HG02798 (cell line): ENCODE data around the gene SUB1.
"Not testable (repeated sequence)": the region's sequence is repeated elsewhere in the genome, so short reads cannot be mapped to it uniquely, and the experiment has no call there.

Experiments
- ATAC-seq: cut with Tn5 transposase; IDR thresholded peaks from one replicate; pipeline ENCODE4 v1.9.1; 2021; ENCODE audit warnings: mild to moderate bottlenecking; ENCODE audit not compliant: unreplicated experiment, poor library complexity

Gene SUB1

DNA sequence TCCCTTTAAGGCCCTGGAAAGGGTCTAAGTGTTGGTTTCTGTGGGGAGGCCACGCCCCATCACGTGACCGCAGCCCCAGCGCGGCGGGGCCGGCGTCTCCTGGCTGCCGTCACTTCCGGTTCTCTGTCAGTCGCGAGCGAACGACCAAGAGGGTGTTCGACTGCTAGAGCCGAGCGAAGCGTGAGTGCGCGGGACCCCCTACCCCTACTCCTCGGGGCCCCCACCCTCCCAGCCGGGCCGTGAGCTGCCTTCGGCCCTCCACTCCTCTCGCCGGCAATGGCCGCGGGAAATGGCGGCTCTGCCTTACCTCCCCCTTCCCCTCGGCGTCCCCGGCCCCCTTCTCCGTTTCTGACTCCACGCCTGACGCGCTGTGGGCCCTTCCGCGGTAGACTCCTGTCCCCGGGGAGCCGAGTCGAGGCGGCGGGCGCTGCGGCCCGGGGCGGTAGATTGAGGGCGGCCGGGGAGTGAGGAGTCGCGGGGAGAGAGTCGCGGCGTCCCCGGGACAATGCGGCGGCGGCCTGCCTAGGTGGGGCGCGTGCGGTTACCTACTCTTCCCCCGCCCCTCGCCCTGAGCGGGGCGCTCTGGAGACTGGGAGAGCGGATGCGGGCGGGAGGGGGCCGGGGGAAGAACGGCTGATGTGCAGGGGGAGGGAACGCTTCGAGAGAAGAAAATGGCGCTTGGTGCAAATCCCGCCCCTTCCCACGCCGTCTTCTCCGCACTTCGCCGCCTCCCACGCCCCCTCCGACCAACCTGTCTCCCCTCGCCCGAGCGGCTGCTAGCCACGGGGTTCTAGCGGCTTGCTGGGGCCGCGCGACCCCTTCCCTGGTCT, at the start of gene SUB1:
Gene SUB1 (plus strand): TSS at position 112 of the 830 bp plus-strand sequence. CDS start 2,956 bp downstream, outside the sequence.
- peak; percentile 67 for ATAC-seq

- ATAC-seq = no peak
These were observed 49.1 kb upstream of the SUB1 start for GRCh38 chr5:32536246-32536645.

DNA sequence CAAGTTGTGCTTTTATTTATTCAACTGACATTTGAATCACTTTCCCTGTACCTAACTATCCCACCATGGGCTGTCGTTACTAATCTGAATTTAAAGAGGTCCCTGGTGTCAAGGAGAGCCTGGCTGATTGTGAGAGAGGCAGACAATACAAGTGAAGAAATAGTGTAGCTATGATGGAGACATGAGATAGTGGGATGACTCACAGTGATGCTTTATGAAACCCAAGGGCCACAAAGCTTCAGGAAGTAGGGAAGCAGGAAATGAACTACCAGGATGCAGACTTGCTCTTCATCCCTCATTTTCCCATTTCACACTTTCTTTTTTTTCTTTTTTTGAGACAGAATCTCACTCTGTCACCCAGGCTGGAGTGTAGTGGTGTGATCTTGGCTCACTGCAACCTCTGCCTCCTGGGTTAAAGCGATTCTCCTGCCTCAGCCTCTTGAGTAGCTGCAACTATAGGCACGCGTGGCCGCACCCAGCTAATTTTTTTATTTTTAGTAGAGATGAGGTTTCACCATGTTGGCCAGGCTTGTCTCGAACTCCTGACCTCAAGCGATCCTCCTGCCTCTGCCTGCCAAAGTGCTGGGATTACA, 47.8 kb upstream of the SUB1 start:
- ATAC-seq = peak; percentile 15

- peak; percentile 81 for ATAC-seq
These were observed 47.3 kb upstream of the SUB1 start for GRCh38 chr5:32538031-32538547.

- ATAC-seq = no peak
These were observed 45.1 kb upstream of the SUB1 start for GRCh38 chr5:32539981-32540845.

DNA sequence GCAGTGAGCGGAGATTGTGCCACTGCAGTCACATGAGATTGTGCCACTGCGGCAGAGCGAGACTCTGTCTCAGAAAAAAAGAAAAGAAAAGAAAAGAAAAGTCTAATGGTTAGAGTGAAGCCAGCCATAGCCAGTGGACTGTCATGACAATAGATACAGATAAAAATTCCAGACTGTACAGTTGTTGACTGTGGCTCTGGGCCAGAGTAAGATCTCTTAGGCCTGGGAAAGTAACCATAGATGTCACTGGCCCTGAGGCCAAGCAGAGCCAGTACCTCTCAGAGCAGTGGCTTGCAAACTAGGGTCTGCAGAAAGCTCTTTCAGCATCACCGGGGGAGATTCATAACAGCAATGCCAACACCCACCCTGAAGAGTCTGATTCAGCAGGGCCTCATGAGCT, 44.1 kb upstream of the SUB1 start:
- no peak for ATAC-seq

DNA sequence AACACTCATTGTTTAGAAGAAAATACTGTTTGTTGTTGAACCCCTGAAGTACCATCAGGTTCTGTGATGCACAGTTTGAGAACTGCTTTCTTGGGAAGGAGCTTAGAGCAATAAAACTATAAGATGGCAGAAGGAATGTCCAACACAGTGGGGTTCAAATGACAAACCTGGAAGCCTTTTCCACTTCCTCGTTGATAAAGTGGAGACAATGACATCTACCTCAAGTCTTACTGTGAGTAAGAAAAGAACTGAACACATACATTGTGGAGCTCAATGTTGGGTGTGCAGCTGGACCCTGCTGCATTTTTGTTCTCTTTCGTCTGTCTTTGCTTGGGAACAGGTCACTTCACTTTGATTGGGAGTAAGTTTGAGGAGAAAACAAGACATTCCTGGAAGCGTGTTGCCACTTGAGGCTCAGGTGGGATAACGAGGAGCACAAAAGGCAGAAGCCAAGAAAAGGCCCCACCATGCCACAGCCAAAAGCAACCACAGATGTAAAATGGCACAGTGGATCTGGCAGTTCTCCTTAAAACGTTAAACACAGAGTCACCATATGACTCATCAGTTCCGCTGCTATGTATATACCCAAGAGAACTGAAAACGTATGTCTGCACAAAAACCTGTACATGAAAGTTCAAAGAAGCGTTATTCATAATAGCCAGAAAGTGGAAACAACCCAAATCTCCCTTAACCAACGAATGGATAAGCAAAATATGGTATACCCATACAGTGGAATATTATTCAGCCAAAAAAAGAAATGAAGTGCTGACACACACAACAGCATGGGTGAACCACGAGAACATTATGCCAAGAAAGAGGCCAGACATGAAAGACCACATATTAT, 42.9 kb upstream of the SUB1 start:
- peak; percentile 68 for ATAC-seq

GRCh38 chr5:32543291-32543690, 42.1 kb upstream of the SUB1 start:
- ATAC-seq = no peak

- no peak for ATAC-seq
These were observed 40.1 kb upstream of the SUB1 start for GRCh38 chr5:32545102-32545800.

- ATAC-seq = no peak
These were observed 34.2 kb upstream of the SUB1 start for GRCh38 chr5:32551194-32551593.

- no peak for ATAC-seq
These were observed 33.5 kb upstream of the SUB1 start for GRCh38 chr5:32551865-32552264.

DNA sequence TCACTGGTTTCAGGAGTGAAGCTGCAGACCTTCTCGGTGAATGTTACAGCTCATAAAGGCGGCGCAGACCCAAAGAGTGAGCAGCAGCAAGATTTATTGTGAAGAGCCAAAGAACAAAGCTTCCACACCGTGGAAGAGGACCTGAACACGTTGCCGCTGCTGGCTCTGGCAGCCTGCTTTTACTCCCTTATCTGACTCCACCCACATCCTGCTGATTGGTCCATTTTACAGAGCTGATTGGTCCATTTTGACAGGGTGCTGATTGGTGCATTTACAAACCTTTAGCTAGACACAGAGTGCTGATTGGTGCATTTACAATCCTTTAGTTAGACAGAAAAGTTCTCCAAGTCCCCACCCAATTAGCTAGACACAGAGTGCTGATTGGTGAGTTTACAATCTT, 32.9 kb upstream of the SUB1 start:
- not testable (repeated sequence) for ATAC-seq

GRCh38 chr5:32552936-32553335, 32.4 kb upstream of the SUB1 start:
- no peak for ATAC-seq

DNA sequence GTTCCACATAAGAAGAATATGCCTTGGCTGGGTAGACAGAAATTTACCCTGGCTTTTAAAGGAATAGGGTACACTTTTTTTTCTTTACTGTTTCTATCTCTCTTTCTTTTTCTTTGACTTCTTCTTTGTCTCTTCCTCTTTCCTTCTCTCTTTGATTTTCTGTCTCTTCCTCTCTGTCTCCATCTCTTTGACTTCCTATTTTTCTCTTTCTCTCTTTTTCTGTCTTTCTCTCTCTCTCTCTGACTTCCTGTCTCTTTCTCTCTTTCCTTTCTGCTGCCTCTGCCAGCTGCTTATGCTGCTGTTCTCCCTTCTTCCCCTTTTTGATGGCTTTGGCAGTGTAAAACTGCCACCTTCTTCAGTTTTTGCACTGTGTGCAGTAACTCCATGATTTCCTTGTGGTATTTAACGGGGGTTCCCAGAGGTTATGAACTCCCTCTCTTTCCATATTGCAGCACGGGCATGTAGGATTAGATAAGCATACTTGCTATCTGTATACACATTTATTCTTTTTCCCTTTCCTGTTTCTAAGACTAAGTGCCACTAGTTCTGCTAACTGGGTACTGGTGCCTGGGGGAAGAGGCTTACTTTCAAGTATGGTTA, 31.1 kb upstream of the SUB1 start:
- ATAC-seq = not testable (repeated sequence)

DNA sequence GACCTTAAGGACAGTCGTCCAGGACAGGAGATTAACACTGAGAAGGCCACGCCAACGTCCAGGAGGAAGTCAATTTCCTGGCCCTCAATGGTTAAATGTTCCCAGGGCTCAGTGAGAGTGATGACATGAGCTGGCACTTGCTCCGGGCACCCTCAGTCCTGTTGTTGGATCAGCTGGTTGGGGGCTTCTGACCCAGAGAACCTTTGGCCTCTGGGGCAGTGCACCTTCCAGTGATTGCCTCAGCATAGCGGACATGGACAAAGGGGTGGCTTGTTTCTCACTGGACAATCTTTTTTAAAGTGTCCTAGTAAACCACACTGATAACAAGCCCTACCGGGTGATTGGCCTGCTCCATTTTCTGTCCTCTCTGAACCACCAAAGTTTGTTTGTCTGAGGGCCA, 28.8 kb upstream of the SUB1 start:
- not testable (repeated sequence) for ATAC-seq

- ATAC-seq = no peak
These were observed 25.9 kb upstream of the SUB1 start for GRCh38 chr5:32559411-32559810.

GRCh38 chr5:32559921-32560320, 25.4 kb upstream of the SUB1 start:
- no peak for ATAC-seq

GRCh38 chr5:32562056-32562455, 23.3 kb upstream of the SUB1 start:
- no peak for ATAC-seq

- ATAC-seq = no peak
These were observed 22.5 kb upstream of the SUB1 start for GRCh38 chr5:32562843-32563242.
